HUES6 (cell line): ENCODE data around the gene COL8A1.

ENCODE experiments used
- H3K27ac ChIP-seq: 2 replicates; pipeline ENCODE4 v1.7.0; 2013; ENCODE audit warnings: low read depth, mild to moderate bottlenecking, low read length, inconsistent platforms
- H3K27me3 ChIP-seq: 2 replicates; pipeline ENCODE4 v1.6.1; 2013; ENCODE audit warnings: low read length; ENCODE audit not compliant: control insufficient read depth, insufficient read depth
- H3K36me3 ChIP-seq: 2 replicates; pipeline ENCODE4 v1.6.1; 2013; ENCODE audit warnings: low read length; ENCODE audit not compliant: control insufficient read depth, insufficient read depth
- H3K4me1 ChIP-seq: 2 replicates; pipeline ENCODE4 v1.6.1; 2013; ENCODE audit warnings: low read length; ENCODE audit not compliant: control insufficient read depth, insufficient read depth
- H3K4me3 ChIP-seq: 2 replicates; pipeline ENCODE4 v1.5.1; 2013; ENCODE audit warnings: low read depth, low read length
- H3K9ac ChIP-seq: one replicate; pipeline ENCODE4 v1.6.1; 2013; ENCODE audit warnings: mild to moderate bottlenecking, low read length
- H3K9me3 ChIP-seq: 2 replicates; pipeline ENCODE4 v1.6.1; 2013; ENCODE audit warnings: low read depth, low read length; ENCODE audit not compliant: control insufficient read depth, insufficient read depth

Gene COL8A1

DNA sequence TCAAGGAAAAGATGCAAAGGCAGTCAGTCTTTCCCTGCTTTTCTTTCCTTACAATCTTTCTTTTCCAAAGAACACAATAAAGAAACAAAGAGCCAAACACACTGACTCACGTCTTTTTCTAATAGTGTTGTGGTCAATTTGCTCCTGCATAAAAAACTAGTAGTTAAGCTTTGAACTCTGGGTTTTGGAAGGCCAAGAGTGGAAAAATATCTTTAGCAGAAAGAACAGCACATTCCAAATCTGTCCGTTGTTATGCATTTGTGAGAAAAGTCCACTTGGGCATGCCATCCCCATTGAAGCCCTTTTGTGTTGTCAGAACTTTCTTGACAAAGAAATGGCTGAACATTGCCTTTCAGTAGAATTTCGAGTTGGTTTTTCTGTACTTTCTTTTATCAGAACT, 18.2 kb downstream of the COL8A1 start:
- no peaks in the 10 kb centered on the region for H3K27me3 ChIP-seq
- no peak overlapping the region for H3K27ac ChIP-seq

DNA sequence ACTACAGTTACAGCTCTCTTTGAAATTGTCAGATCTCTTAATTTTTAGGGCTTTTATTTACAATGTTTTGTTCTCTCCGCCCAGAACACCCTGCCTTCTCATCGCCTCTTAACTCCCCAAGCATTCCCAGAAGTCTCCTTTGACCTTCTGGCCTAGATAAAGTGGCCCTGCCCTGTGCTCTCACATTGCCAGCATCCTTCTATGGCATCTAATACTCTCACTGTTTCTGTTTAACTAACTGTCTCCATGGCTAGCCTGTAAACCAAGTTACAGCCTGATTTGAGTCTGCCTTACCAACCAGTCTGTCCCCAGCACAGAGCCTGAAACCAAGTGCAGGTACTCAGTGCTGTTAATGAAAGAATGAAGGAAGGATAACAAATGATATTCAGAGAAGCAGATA, 19.9 kb downstream of the COL8A1 start:
- no peaks in the 10 kb centered on the region for H3K27me3 ChIP-seq
- no peaks in the 10 kb centered on the region for H3K36me3 ChIP-seq
- no peaks in the 10 kb centered on the region for H3K9me3 ChIP-seq
- H3K27ac ChIP-seq: no peak overlapping the region
- no peak overlapping the region for H3K9ac ChIP-seq
- H3K4me3 ChIP-seq: no peak overlapping the region
- H3K4me1 ChIP-seq: peaks cover 5% of the 10 kb centered on the region; the same call in 1 of the 2 replicates

More for the DNA sequence above, 18.2 kb downstream of the COL8A1 start:
- Histone ChIP-seq H3K9me3 (no peaks in the 10 kb centered on the region), H3K4me1 (0 out of 2 replicates have a peak, but pooled peaks cover 1% of the 10 kb centered on the region), H3K4me3 (no peak overlapping the region), H3K9ac (no peak overlapping the region), H3K36me3 (no peaks in the 10 kb centered on the region)

DNA sequence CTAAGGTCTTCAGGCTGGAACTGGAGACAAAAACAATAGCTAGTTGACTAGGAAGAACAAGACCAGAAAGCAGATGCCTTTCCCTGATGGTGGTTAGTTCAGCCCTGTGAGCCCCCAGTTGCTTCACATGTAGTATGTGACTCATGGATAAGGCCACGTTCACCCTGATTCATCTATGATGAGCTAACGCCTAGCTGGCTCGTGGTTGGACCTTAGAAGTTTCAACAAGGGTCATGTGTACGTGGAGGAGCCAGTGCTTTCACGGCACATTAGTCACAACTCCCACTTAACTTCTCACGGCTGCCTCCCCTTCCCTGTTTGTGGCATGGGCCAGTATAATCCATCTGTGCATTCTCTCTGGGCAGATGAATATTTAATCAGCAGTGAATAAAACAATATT, 20.6 kb downstream of the COL8A1 start:
- Histone ChIP-seq H3K4me1 (peaks cover 8% of the 10 kb centered on the region; the same call in 1 of the 2 replicates), H3K27me3 (no peaks in the 10 kb centered on the region), H3K4me3 (no peak overlapping the region), H3K9ac (no peak overlapping the region), H3K9me3 (no peaks in the 10 kb centered on the region), H3K36me3 (no peaks in the 10 kb centered on the region), H3K27ac (no peak overlapping the region)

DNA sequence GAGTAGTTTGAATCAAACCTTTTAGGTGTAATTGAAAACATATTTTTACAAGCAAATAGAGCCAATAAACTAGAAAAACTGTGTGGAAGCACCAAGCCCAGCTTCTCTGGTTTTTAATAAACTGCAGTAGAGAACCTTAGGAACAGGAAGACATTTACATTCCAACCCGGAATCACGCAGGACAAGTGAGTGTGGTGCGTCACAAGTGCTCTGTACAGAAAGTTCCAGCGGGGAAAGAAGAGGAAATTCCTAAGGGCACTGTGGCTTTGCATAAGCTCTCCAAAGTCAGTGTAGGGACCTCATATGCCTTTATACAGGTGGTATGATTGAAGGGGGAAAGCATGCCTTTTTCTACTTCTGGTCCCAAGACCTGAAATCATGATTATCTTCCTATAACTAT, 21.6 kb downstream of the COL8A1 start:
- Histone ChIP-seq H3K4me1 (peaks cover 9% of the 10 kb centered on the region; the same call in 1 of the 2 replicates), H3K9me3 (peaks cover under 1% of the 10 kb centered on the region; the same call in 1 of the 2 replicates), H3K4me3 (no peak overlapping the region), H3K9ac (no peak overlapping the region), H3K36me3 (no peaks in the 10 kb centered on the region), H3K27ac (no peak overlapping the region), H3K27me3 (no peaks in the 10 kb centered on the region)

DNA sequence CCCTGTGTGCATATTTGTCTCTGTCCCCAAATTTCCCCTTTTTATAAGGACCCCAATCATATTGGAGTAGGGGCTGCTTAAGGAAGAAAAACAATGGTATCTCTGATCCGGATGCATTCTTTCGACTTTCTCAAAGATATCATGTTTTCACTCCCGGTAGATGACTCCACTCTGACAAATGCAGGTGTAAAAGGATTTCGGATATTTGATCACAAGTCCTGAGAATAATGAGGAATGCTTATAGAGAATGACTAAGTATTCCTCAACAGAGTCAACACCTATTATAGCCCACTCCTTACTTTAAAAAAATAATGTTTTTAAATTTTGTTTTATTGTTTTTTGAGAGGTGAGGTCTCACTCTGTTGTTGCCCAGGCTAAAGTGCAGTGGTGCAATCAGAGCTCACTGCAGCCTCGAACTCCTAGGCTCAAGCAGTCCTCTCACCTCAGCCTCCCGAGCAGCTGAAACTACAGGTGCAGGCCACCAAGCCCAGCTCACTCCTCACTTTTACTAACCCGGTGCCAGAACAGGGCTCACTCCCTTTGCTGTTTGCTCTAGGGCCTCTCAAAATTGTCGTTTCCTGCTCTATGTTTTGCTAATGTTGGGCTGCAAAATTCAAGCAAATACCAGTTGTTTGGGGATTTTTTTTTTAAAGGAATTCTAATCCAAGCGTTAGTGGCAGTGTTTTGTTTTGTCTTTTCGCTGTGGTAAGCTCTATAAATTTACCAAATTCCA, 24.6 kb downstream of the COL8A1 start:
- H3K36me3 ChIP-seq: no peaks in the 10 kb centered on the region
- H3K9ac ChIP-seq: no peak overlapping the region
- H3K4me3 ChIP-seq: no peak overlapping the region
- peaks cover 9% of the 10 kb centered on the region; the same call in 1 of the 2 replicates for H3K4me1 ChIP-seq
- H3K27ac ChIP-seq: peak overlapping the region; percentile 62; the same call in 1 of the 2 replicates
- no peaks in the 10 kb centered on the region for H3K27me3 ChIP-seq
- H3K9me3 ChIP-seq: peaks cover 5% of the 10 kb centered on the region; the same call in 1 of the 2 replicates

DNA sequence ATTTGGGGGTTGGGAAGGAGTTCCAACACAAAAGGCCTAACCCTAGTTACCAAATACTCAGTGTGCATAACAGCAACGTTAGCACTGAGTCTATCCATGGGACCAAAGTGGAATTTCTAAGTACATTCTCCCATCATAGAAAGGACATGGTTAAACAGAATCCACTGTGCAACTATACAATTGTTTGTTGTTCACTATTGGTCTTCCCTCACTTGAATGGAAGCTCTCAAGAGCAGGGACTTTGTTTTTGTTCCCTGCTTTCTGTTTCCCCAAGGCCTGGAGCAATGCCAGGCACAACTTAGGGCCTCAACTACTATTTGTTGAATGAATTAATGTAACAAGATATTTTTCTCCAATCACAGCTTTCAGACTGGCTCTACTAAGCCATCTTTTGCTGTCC, 25.6 kb downstream of the COL8A1 start:
- H3K4me3 ChIP-seq: no peak overlapping the region
- no peaks in the 10 kb centered on the region for H3K27me3 ChIP-seq
- peak overlapping the region; percentile 62; the same call in 1 of the 2 replicates for H3K27ac ChIP-seq
- H3K4me1 ChIP-seq: peaks cover 9% of the 10 kb centered on the region; the same call in 1 of the 2 replicates
- no peak overlapping the region for H3K9ac ChIP-seq
- no peaks in the 10 kb centered on the region for H3K36me3 ChIP-seq
- peaks cover 5% of the 10 kb centered on the region; the same call in 1 of the 2 replicates for H3K9me3 ChIP-seq

DNA sequence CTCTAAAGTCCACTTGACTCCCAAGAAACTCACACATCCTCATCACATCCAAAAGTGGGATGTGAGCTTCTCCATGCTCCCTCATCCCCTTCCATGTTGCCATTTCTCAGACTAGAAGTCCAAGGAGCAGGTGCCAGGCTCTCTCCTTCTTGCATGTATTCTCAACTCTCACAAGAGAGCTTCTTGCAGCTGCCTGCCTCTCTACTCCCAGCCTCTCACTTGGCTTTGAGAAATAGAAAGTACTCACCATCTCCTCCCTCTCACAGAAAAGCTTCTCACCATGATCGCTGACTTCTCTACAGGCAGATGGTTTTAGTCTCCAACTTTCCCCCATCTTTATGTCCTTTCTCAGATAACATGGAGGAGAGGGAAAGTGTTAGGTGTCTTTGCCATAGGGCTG, 26.6 kb downstream of the COL8A1 start:
- H3K9me3 ChIP-seq: peaks cover 5% of the 10 kb centered on the region; the same call in 1 of the 2 replicates
- H3K9ac ChIP-seq: no peak overlapping the region
- no peak overlapping the region for H3K4me3 ChIP-seq
- no peaks in the 10 kb centered on the region for H3K27me3 ChIP-seq
- H3K27ac ChIP-seq: no peak overlapping the region
- no peaks in the 10 kb centered on the region for H3K36me3 ChIP-seq
- peaks cover 9% of the 10 kb centered on the region; the same call in 1 of the 2 replicates for H3K4me1 ChIP-seq

DNA sequence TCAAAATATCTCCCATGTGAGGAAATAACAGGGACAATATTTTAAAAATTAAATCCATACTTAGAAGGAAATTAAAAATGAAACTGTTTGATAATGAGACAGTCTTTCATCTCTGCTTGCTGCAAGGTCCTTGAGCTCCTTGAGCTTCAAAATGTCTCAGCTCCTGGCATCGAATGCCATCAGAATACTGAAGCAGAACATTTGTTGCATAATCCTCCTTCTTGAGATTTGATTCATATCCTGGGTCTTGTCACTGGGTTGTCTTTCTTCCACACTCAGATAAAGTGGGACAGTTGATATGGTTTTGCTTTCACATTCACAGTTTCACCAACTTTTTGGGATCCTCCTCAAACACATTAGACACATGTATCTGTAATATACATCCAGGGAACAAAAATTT, 27.8 kb downstream of the COL8A1 start:
- Histone ChIP-seq H3K36me3 (no peaks in the 10 kb centered on the region), H3K4me1 (peaks cover 9% of the 10 kb centered on the region; the same call in 1 of the 2 replicates), H3K9me3 (peaks cover 5% of the 10 kb centered on the region; the same call in 1 of the 2 replicates), H3K27ac (no peak overlapping the region), H3K4me3 (no peak overlapping the region), H3K27me3 (no peaks in the 10 kb centered on the region), H3K9ac (no peak overlapping the region)

DNA sequence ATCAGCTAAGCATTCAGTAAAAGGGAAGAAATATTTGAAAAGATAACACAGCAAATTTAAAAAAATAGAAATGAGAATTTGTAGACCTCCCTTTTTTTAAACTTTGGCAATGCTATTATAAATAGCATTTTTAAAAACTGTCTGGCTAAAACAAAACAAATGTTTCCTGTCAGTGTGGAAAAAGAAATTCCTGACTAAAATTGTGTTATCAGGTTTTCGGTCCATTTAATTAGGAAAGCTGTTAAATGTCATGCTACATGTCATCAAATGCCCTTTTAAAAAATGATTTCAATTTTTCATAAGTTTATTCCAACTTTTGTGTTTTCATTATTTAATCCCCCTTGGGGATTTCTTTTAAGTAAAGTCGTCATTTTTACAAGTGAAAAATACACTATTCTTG, 29.6 kb downstream of the COL8A1 start:
- Histone ChIP-seq H3K27ac (no peak overlapping the region), H3K9me3 (peaks cover 5% of the 10 kb centered on the region; the same call in 1 of the 2 replicates)

DNA sequence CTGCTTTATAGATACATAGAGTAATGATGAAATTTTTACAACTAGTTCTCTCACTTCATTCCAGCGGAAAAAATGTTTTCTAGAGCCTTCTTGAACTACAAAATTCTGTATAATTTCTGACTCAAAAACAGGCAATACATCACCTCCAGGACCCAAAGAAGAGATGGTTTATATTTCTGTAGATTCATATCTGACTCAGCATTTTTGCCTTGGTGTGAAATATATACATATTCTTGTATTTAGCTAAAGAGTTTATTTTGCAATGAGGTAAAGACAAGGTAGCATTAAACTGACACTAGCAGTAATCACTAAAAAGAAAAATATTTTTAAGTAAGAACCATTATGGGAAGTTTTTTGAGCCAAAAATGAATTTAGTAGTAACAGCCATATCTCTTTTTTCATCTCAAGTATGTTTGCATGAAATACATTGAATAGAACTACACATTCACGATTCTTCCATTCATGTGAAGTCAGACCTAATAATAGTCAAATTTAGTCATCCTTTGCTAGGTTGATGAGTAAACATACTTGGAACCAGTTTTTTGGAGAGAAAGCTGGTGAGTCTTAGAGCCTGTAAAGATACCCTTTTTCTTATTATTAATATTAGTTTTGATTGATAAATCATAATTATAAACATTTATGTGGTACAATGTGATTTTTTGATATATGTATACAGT, 31.6 kb downstream of the COL8A1 start:
- no peak overlapping the region for H3K4me3 ChIP-seq
- H3K4me1 ChIP-seq: no peaks in the 10 kb centered on the region
- no peak overlapping the region for H3K27ac ChIP-seq
- no peaks in the 10 kb centered on the region for H3K36me3 ChIP-seq
- H3K27me3 ChIP-seq: no peaks in the 10 kb centered on the region
- no peak overlapping the region for H3K9ac ChIP-seq
- H3K9me3 ChIP-seq: peaks cover 4% of the 10 kb centered on the region; the same call in 1 of the 2 replicates

More for the DNA sequence above, 29.6 kb downstream of the COL8A1 start:
- H3K36me3 ChIP-seq: no peaks in the 10 kb centered on the region
- no peak overlapping the region for H3K9ac ChIP-seq
- H3K27me3 ChIP-seq: no peaks in the 10 kb centered on the region
- H3K4me3 ChIP-seq: no peak overlapping the region
- peaks cover 4% of the 10 kb centered on the region; the same call in 1 of the 2 replicates for H3K4me1 ChIP-seq

DNA sequence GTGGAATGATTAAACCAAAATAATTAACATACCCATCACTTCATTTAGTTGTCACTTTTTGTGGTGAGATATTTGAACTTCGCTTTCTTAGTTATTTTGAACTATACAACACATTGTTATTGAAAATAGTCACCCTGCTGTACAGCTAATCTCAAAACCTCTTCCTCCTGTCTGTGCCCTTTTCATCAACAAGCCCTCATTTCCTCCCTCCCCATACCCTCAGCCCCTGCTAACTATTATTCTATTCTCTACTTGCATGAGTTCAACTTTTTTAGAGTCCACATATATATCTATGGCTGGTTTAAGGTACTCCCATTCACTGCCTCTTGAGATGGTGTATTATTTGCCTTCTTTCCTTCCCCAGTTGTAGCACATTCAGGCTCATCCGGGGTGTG, 32.2 kb downstream of the COL8A1 start:
- Histone ChIP-seq H3K9ac (no peak overlapping the region), H3K4me1 (no peaks in the 10 kb centered on the region), H3K4me3 (no peak overlapping the region), H3K36me3 (no peaks in the 10 kb centered on the region), H3K27me3 (no peaks in the 10 kb centered on the region), H3K27ac (no peak overlapping the region), H3K9me3 (no peaks in the 10 kb centered on the region)
